ENCODE data around the gene MACROD2.
"Not testable (repeated sequence)": the region's sequence is repeated elsewhere in the genome, so short reads cannot be mapped to it uniquely, and the experiment has no call there.

MACROD2 gene

GRCh38 chr20:15795305-15796019, 1800.1 kb downstream of the MACROD2 start:
- no peak for DNase-seq (ENCODE audit: low read depth in 2 of 2)

- DNase-seq (ENCODE audit: low read depth in 2 of 2): no peak
Observed at GRCh38 chr20:15799871-15800270, 1804.6 kb downstream of the MACROD2 start.

- DNase-seq (ENCODE audit: low read depth in 2 of 2): no peak
Observed at GRCh38 chr20:15802020-15802419, 1806.7 kb downstream of the MACROD2 start.

GRCh38 chr20:15805154-15805553, 1809.8 kb downstream of the MACROD2 start:
- DNase-seq (ENCODE audit: low read depth in 2 of 2): no peak

- DNase-seq (ENCODE audit: low read depth in 2 of 2): no peak
Observed at GRCh38 chr20:15806105-15806504, 1810.8 kb downstream of the MACROD2 start.

GRCh38 chr20:15807271-15807670, 1812.0 kb downstream of the MACROD2 start:
- no peak for DNase-seq (ENCODE audit: low read depth in 2 of 2)

GRCh38 chr20:15807771-15808170, 1812.5 kb downstream of the MACROD2 start:
- DNase-seq (ENCODE audit: low read depth in 2 of 2): not testable (repeated sequence)

- DNase-seq (ENCODE audit: low read depth in 2 of 2): no peak
Observed at GRCh38 chr20:15811951-15812350, 1816.6 kb downstream of the MACROD2 start.

GRCh38 chr20:15812696-15813095, 1817.4 kb downstream of the MACROD2 start:
- no peak for DNase-seq (ENCODE audit: low read depth in 2 of 2)

- no peak for DNase-seq (ENCODE audit: low read depth in 2 of 2)
Observed at GRCh38 chr20:15814360-15814759, 1819.0 kb downstream of the MACROD2 start.

- DNase-seq (ENCODE audit: low read depth in 2 of 2): no peak
Observed at GRCh38 chr20:15814911-15815310, 1819.6 kb downstream of the MACROD2 start.

GRCh38 chr20:15817351-15817750, 1822.0 kb downstream of the MACROD2 start:
- DNase-seq (ENCODE audit: low read depth in 2 of 2): no peak

GRCh38 chr20:15818651-15819071, 1823.3 kb downstream of the MACROD2 start:
- DNase-seq (ENCODE audit: low read depth in 2 of 2): no peak

GRCh38 chr20:15823718-15824117, 1828.4 kb downstream of the MACROD2 start:
- DNase-seq (ENCODE audit: low read depth in 2 of 2): no peak

GRCh38 chr20:15827628-15828027, 1832.3 kb downstream of the MACROD2 start:
- no peak for DNase-seq (ENCODE audit: low read depth in 2 of 2)

- DNase-seq (ENCODE audit: low read depth in 2 of 2): no peak
Observed at GRCh38 chr20:15831201-15831600, 1835.9 kb downstream of the MACROD2 start.

- DNase-seq (ENCODE audit: low read depth in 2 of 2): no peak
Observed at GRCh38 chr20:15832512-15832911, 1837.2 kb downstream of the MACROD2 start.

GRCh38 chr20:15834857-15835256, 1839.5 kb downstream of the MACROD2 start:
- DNase-seq (ENCODE audit: low read depth in 2 of 2): no peak

- DNase-seq (ENCODE audit: low read depth in 2 of 2): no peak
Observed at GRCh38 chr20:15835811-15836210, 1840.5 kb downstream of the MACROD2 start.

- DNase-seq (ENCODE audit: low read depth in 2 of 2): no peak
Observed at GRCh38 chr20:15836634-15837033, 1841.3 kb downstream of the MACROD2 start.

GRCh38 chr20:15837563-15837962, 1842.2 kb downstream of the MACROD2 start:
- no peak for DNase-seq (ENCODE audit: low read depth in 2 of 2)

- DNase-seq (ENCODE audit: low read depth in 2 of 2): no peak
Observed at GRCh38 chr20:15838466-15838865, 1843.2 kb downstream of the MACROD2 start.

- no peak for DNase-seq (ENCODE audit: low read depth in 2 of 2)
Observed at GRCh38 chr20:15840636-15841301, 1845.5 kb downstream of the MACROD2 start.
